OCI-LY1 (cell line): ENCODE measurements around the gene AIFM2.

Source experiments
- EZH2 ChIP-seq: fragments of 200-600 bp; sonication (generic), shearing (Covaris generic); IDR thresholded peaks from 2 replicates; pipeline ENCODE4 v1.8.0; 2017; ENCODE audit warnings: borderline replicate concordance, mixed run types, mild to moderate bottlenecking, antibody characterized with exemption, low read length, moderate library complexity, mixed read lengths
- TF ChIP-seq, protein P1 (sequence below): fragments of 200-600 bp; sonication (generic), shearing (Covaris generic); IDR thresholded peaks from 2 replicates; pipeline ENCODE4 v1.5.1; 2017; ENCODE audit warnings: mild to moderate bottlenecking, antibody characterized with exemption, low read length, moderate library complexity, mixed read lengths

DNA sequence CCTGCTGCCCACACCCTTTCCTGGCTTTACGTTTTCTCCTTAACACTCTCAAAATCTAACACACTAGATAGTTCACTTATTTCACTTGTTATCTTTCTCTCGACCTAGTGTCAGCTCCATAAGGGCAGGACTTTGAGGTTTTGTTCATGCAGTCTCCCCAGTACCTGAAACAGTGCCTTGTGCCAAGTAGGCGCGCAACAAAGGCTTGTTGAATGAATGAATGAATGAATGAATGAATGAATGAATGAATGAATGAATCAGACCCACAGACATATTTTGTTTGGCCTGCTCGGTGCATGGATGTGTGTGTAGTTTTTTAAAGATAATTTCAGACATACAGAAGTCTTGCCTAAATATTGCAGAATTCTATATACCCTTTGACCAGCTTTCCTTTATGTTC is 7.7 kb upstream of the AIFM2 start:
- TF ChIP-seq, protein P1, sequence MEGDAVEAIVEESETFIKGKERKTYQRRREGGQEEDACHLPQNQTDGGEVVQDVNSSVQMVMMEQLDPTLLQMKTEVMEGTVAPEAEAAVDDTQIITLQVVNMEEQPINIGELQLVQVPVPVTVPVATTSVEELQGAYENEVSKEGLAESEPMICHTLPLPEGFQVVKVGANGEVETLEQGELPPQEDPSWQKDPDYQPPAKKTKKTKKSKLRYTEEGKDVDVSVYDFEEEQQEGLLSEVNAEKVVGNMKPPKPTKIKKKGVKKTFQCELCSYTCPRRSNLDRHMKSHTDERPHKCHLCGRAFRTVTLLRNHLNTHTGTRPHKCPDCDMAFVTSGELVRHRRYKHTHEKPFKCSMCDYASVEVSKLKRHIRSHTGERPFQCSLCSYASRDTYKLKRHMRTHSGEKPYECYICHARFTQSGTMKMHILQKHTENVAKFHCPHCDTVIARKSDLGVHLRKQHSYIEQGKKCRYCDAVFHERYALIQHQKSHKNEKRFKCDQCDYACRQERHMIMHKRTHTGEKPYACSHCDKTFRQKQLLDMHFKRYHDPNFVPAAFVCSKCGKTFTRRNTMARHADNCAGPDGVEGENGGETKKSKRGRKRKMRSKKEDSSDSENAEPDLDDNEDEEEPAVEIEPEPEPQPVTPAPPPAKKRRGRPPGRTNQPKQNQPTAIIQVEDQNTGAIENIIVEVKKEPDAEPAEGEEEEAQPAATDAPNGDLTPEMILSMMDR: no peak
- no peak for TF ChIP-seq EZH2
